ENCODE measurements around the gene HHAT.
A peak's percentile ranks its signal among the peaks of the same experiment; 100 is the strongest.
"Not testable (repeated sequence)": the region's sequence is repeated elsewhere in the genome, so short reads cannot be mapped to it uniquely, and the experiment has no call there.

HHAT gene

GRCh38 chr1:210400043-210400840 lies 71.5 kb downstream of the HHAT start:
- DNase-seq = peak; percentile 52

- DNase-seq = no peak
These were observed 73.9 kb downstream of the HHAT start for GRCh38 chr1:210402560-210402959.

GRCh38 chr1:210405316-210405715 lies 76.6 kb downstream of the HHAT start:
- no peak for DNase-seq

- not testable (repeated sequence) for DNase-seq
These were observed 77.6 kb downstream of the HHAT start for GRCh38 chr1:210406341-210406740.

- peak; percentile 50 for DNase-seq
These were observed 78.6 kb downstream of the HHAT start for GRCh38 chr1:210407207-210407886.

- DNase-seq = no peak
These were observed 79.2 kb downstream of the HHAT start for GRCh38 chr1:210407887-210408252.

GRCh38 chr1:210412240-210412639 lies 83.5 kb downstream of the HHAT start:
- DNase-seq = no peak

GRCh38 chr1:210413951-210414350 lies 85.2 kb downstream of the HHAT start:
- DNase-seq = no peak

GRCh38 chr1:210415846-210416448 lies 87.2 kb downstream of the HHAT start:
- DNase-seq = no peak

- no peak for DNase-seq
These were observed 88.0 kb downstream of the HHAT start for GRCh38 chr1:210416681-210417080.

- DNase-seq = no peak
These were observed 89.2 kb downstream of the HHAT start for GRCh38 chr1:210417881-210418280.

GRCh38 chr1:210418863-210419650 lies 90.4 kb downstream of the HHAT start:
- no peak for DNase-seq

GRCh38 chr1:210426696-210427095 lies 98.0 kb downstream of the HHAT start:
- not testable (repeated sequence) for DNase-seq

GRCh38 chr1:210428696-210429095 lies 100.0 kb downstream of the HHAT start:
- DNase-seq = no peak

- no peak for DNase-seq
These were observed 105.5 kb downstream of the HHAT start for GRCh38 chr1:210434223-210434622.

GRCh38 chr1:210437111-210437510 lies 108.4 kb downstream of the HHAT start:
- no peak for DNase-seq

GRCh38 chr1:210437781-210438180 lies 109.1 kb downstream of the HHAT start:
- no peak for DNase-seq

- DNase-seq = no peak
These were observed 110.5 kb downstream of the HHAT start for GRCh38 chr1:210438928-210439841.

- DNase-seq = no peak
These were observed 111.4 kb downstream of the HHAT start for GRCh38 chr1:210440081-210440480.

- no peak for DNase-seq
These were observed 112.3 kb downstream of the HHAT start for GRCh38 chr1:210441028-210441427.

GRCh38 chr1:210445485-210445884 lies 116.8 kb downstream of the HHAT start:
- no peak for DNase-seq

GRCh38 chr1:210445931-210446330 lies 117.2 kb downstream of the HHAT start:
- no peak for DNase-seq

Data from hematopoietic multipotent progenitor cell treated with erythropoietin and hydrocortisone succinate and interleukin-3 and kit ligand, for 8 days (in vitro differentiated cells).